ENCODE results near the gene C1S. TPM values are rescaled to one million over a fixed set of nuclear protein-coding genes. Genes with fewer than 3 reads are reported as not detected.
"Not testable (repeated sequence)": the region's sequence is repeated elsewhere in the genome, so short reads cannot be mapped to it uniquely, and the experiment has no call there.

The C1S gene
- total RNA-seq, 1 donor from 2014 or later: 6.3 TPM

- Histone ChIP-seq H3K4me3 (ENCODE audit: low read depth, low read length) (no peak overlapping the region), H3K36me3 (ENCODE audit: control insufficient read depth, insufficient read depth, low read length) (no peaks in the 10 kb centered on the region), H3K27me3 (ENCODE audit: control insufficient read depth, insufficient read depth, low read length) (no peaks in the 10 kb centered on the region)
- no peak for DNase-seq (ENCODE audit: low read depth)
- TF ChIP-seq CTCF (IDR thresholded peaks at IDR 0.05; ENCODE audit: insufficient read depth, low read length, severe bottlenecking): no peak
- no peak for FAIRE-seq
Observed at GRCh38 chr12:7054925-7055324, 5.6 kb upstream of the C1S start.

DNA sequence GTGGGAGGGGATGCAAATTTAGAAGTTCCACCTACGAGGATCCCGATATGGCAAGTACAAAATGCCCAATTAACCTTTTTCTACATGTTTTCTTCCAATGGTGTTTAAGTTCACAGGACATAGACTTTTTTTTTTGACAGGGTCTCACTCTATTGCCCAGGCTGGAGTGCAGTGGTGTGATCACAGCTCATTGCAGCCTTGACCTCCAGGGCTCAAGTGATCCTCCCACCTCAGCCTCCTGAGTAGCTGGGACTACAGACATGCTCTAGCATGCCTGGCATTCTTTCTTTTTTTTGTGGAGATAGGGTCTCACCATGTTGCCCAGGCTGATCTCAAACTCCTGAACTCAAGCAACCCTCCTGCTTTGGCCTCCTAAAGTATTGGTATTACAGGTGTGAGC is 4.8 kb upstream of the C1S start:
- H3K36me3 ChIP-seq (ENCODE audit: control insufficient read depth, insufficient read depth, low read length); DNase-seq (ENCODE audit: low read depth); H3K4me3 ChIP-seq (ENCODE audit: low read depth, low read length); H3K27me3 ChIP-seq (ENCODE audit: control insufficient read depth, insufficient read depth, low read length); FAIRE-seq: not testable (repeated sequence)

DNA sequence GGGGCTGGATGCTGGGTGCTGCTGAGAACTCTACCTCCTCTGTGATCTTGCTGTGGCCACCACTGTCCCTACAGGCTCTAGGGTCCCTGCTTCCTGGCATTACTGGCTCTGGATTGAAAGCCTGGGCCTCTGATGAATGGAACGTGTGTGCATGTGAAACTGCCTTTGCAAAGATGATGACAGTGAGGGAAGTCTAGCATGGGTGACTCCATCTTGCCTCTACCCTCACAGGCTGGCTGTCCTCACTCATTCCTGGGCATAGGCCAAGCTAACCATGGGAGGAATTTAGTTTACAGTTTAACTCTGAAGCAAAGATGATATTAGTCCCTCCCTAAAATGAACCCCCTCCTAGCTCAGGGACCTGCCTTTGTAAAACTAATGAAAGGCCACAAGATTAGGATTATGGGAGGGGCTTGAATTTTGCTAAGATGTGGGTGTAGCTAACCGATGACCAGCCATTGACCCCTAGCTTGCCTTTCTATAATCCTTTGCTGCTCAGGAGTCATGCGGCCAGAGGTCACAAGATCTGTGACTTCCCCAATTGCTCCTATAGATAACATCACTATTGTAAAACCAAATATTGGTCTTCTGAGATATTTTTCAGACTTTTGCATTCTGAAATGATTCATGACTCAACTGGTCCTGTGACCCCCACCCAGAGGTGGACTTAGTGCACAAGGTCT is 2.2 kb upstream of the C1S start:
- no peak for FAIRE-seq
- no peak for DNase-seq (ENCODE audit: low read depth)
- no peak for TF ChIP-seq CTCF (IDR thresholded peaks at IDR 0.05; ENCODE audit: insufficient read depth, low read length, severe bottlenecking)

DNA sequence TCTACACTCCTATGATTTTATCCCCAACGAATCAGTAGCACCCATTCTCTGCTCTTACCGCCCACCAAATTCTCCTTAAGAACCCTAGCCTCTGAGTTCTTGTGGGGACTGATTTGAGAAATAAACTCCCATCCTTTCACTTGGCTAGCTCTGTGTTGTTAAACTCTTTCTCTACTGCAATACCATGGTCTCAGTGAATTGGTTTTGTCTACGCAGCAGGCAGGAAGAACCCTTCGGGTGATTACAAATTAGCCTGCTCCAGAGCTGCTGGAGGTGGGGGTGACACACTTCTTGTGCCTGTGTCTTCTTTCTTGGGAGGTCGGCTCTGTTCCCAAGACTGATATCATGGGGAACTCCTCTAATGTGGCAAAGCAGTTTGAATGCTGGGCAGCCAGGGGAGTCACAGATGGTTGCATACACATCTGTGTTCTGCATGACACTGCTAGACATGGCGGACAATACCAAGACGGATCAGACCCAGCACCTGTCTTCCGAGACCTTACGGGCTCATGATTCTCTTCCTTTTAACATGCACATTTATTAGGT is 1.6 kb upstream of the C1S start:
- Histone ChIP-seq H3K4me3 (ENCODE audit: low read depth, low read length) (no peak overlapping the region), H3K27me3 (ENCODE audit: control insufficient read depth, insufficient read depth, low read length) (no peaks in the 10 kb centered on the region), H3K36me3 (ENCODE audit: control insufficient read depth, insufficient read depth, low read length) (no peaks in the 10 kb centered on the region)
- DNase-seq (ENCODE audit: low read depth): no peak
- no peak for FAIRE-seq
- no peak for TF ChIP-seq CTCF (IDR thresholded peaks at IDR 0.05; ENCODE audit: insufficient read depth, low read length, severe bottlenecking)

More for the DNA sequence above, 2.2 kb upstream of the C1S start:
- no peaks in the 10 kb centered on the region for H3K27me3 ChIP-seq (ENCODE audit: control insufficient read depth, insufficient read depth, low read length)
- no peak overlapping the region for H3K4me3 ChIP-seq (ENCODE audit: low read depth, low read length)
- no peaks in the 10 kb centered on the region for H3K36me3 ChIP-seq (ENCODE audit: control insufficient read depth, insufficient read depth, low read length)

DNA sequence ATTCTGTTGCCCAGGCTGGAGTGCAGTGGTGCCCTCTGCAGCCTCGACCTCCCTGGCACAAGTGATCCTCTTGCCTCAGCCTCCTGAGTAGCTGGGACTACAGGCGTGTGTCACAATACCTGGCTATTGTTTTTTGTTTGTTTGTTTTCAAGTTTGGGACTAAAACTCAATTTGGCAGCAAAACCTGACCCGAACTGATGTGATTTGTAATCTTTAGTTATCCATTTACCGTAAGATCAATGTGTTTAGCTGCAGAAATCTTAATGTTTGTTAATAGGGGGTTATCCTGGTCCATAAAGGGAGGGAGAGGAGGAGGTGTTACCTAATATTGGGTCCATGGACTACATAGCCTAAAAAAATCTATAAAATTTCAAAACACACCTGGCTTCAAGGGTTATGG is 738 bp upstream of the C1S start:
- Histone ChIP-seq H3K36me3 (ENCODE audit: control insufficient read depth, insufficient read depth, low read length) (no peaks in the 10 kb centered on the region), H3K4me3 (ENCODE audit: low read depth, low read length) (no peak overlapping the region), H3K27me3 (ENCODE audit: control insufficient read depth, insufficient read depth, low read length) (no peaks in the 10 kb centered on the region)
- FAIRE-seq (no peak), DNase-seq (ENCODE audit: low read depth) (no peak)
- TF ChIP-seq CTCF (IDR thresholded peaks at IDR 0.05; ENCODE audit: insufficient read depth, low read length, severe bottlenecking): no peak

GRCh38 chr12:7061138-7061537 is 620 bp downstream of the C1S start:
- H3K27me3 ChIP-seq (ENCODE audit: control insufficient read depth, insufficient read depth, low read length): no peaks in the 10 kb centered on the region
- H3K36me3 ChIP-seq (ENCODE audit: control insufficient read depth, insufficient read depth, low read length): no peaks in the 10 kb centered on the region
- H3K4me3 ChIP-seq (ENCODE audit: low read depth, low read length): no peak overlapping the region
- DNase-seq (ENCODE audit: low read depth) (no peak), FAIRE-seq (no peak)
- TF ChIP-seq CTCF (IDR thresholded peaks at IDR 0.05; ENCODE audit: insufficient read depth, low read length, severe bottlenecking): no peak

Measured in bronchial epithelial cell (primary cell).